Activated naive CD8-positive, alpha-beta T cell treated with anti-CD3 and anti-CD28 coated beads, Interleukin-2, amount 10 ng/mL, durations not matched to agents 7 days and 5 days (primary cell): Measurements from ENCODE around the gene IL23R. TPM values are rescaled to one million over a fixed set of nuclear protein-coding genes. Genes with fewer than 3 reads are reported as not detected.

Experiments used
- ATAC-seq: fragments of 150-1000 bp; cut with Tn5 transposase; one replicate; pipeline ENCODE4 v1.10.0; 2021; ENCODE audit warnings: low read depth, moderate library complexity
- POLR2A ChIA-PET: fragments of 350-600 bp; sonication (Branson Sonifier 250); formaldehyde crosslinking; loops from one replicate; lab custom pipeline; 2021; ENCODE audit warnings: antibody characterized with exemption; lab: Charles Lee
- DNase-seq: peaks from one replicate; pipeline ENCODE4 v3.0.0; 2021
- H3K27ac Mint-ChIP-seq: one replicate; pipeline ENCODE4 v1.8.0; 2022; ENCODE audit warnings: mild to moderate bottlenecking, mixed read lengths
- H3K27me3 Mint-ChIP-seq: one replicate; pipeline ENCODE4 v1.8.0; 2022; ENCODE audit warnings: mild to moderate bottlenecking, moderate library complexity, mixed read lengths
- H3K36me3 Mint-ChIP-seq: one replicate; pipeline ENCODE4 v1.8.0; 2021; ENCODE audit warnings: mild to moderate bottlenecking, mixed read lengths
- H3K4me1 Mint-ChIP-seq: one replicate; pipeline ENCODE4 v1.8.0; 2021; ENCODE audit warnings: mixed read lengths
- H3K4me3 Mint-ChIP-seq: one replicate; pipeline ENCODE4 v1.8.0; 2022; ENCODE audit warnings: mild to moderate bottlenecking, moderate library complexity, mixed read lengths
- H3K9me3 Mint-ChIP-seq: one replicate; pipeline ENCODE4 v1.8.0; 2021; ENCODE audit warnings: mixed read lengths
- total RNA-seq, 2 experiments: library from RNA; stranded (reverse); gene quantifications; one replicate each; pipeline ENCODE4 v1.2.3, GENCODE V29; 2021

IL23R gene
- total RNA-seq, result under 1 TPM in 1 of 2 experiments, not detected in 1; 0.19 TPM

- H3K27ac Mint-ChIP-seq, result no peak within 1 kb of the TSS
- H3K4me3 Mint-ChIP-seq, result no peak within 1 kb of the TSS
- H3K36me3 Mint-ChIP-seq, result peaks cover 11% of the 10 kb centered on the region
- POLR2A ChIA-PET, result no interaction called here
- H3K9me3 Mint-ChIP-seq, result peaks cover 3% of the 10 kb centered on the region
- no peak for ATAC-seq
- peaks cover 19% of the 10 kb centered on the region for H3K27me3 Mint-ChIP-seq
- H3K4me1 Mint-ChIP-seq, result peaks cover 26% of the 10 kb centered on the region
- DNase-seq, result no peak
Observed at GRCh38 chr1:67166196-67166595, at the start of gene IL23R. Gene IL23R, plus strand, starts transcription at chr1:67166454. Its CDS starts 1,667 bp downstream, at chr1:67168121.

GRCh38 chr1:67118191-67118590 lies 48.1 kb upstream of the IL23R start:
- Mint-ChIP-seq H3K36me3 (peaks cover 3% of the 10 kb centered on the region), H3K27me3 (no peaks in the 10 kb centered on the region), H3K4me3 (no peak overlapping the region), H3K27ac (no peak overlapping the region), H3K4me1 (peaks cover 5% of the 10 kb centered on the region), H3K9me3 (peaks cover 2% of the 10 kb centered on the region)
- POLR2A ChIA-PET, result no interaction called here
- no peak for ATAC-seq
- no peak for DNase-seq

GRCh38 chr1:67118646-67119045 lies 47.6 kb upstream of the IL23R start:
- ATAC-seq, result no peak
- POLR2A ChIA-PET, result no interaction called here
- no peak overlapping the region for H3K4me3 Mint-ChIP-seq
- no peak overlapping the region for H3K27ac Mint-ChIP-seq
- H3K36me3 Mint-ChIP-seq, result peaks cover 3% of the 10 kb centered on the region
- peaks cover 5% of the 10 kb centered on the region for H3K4me1 Mint-ChIP-seq
- no peak for DNase-seq
- no peaks in the 10 kb centered on the region for H3K27me3 Mint-ChIP-seq
- peaks cover 2% of the 10 kb centered on the region for H3K9me3 Mint-ChIP-seq

GRCh38 chr1:67120855-67121619 lies 45.2 kb upstream of the IL23R start:
- POLR2A ChIA-PET, result no interaction called here
- DNase-seq (no peak), ATAC-seq (no peak)
- Mint-ChIP-seq H3K36me3 (peaks cover 3% of the 10 kb centered on the region), H3K9me3 (no peaks in the 10 kb centered on the region), H3K4me1 (peaks cover 7% of the 10 kb centered on the region), H3K27me3 (no peaks in the 10 kb centered on the region), H3K27ac (no peak overlapping the region), H3K4me3 (no peak overlapping the region)

- POLR2A ChIA-PET, result no interaction called here
- no peak for ATAC-seq
- Mint-ChIP-seq H3K4me3 (no peak overlapping the region), H3K4me1 (peaks cover 8% of the 10 kb centered on the region), H3K9me3 (no peaks in the 10 kb centered on the region), H3K27me3 (no peaks in the 10 kb centered on the region), H3K27ac (no peak overlapping the region), H3K36me3 (no peaks in the 10 kb centered on the region)
- DNase-seq, result no peak
Observed at GRCh38 chr1:67124455-67124854, 41.8 kb upstream of the IL23R start.

GRCh38 chr1:67126111-67126746 lies 40.0 kb upstream of the IL23R start:
- Mint-ChIP-seq H3K9me3 (no peaks in the 10 kb centered on the region), H3K4me3 (no peak overlapping the region), H3K27me3 (no peaks in the 10 kb centered on the region), H3K36me3 (no peaks in the 10 kb centered on the region), H3K27ac (no peak overlapping the region), H3K4me1 (peaks cover 8% of the 10 kb centered on the region)
- ATAC-seq (no peak), DNase-seq (no peak)
- POLR2A ChIA-PET, result interaction anchor here (0.5 kb wide), 1 partner anchor 141 kb away, joined by 7 read pairs; no protein-coding TSS in a partner anchor

GRCh38 chr1:67126974-67127373 lies 39.3 kb upstream of the IL23R start:
- ATAC-seq (no peak), DNase-seq (no peak)
- H3K4me1 Mint-ChIP-seq, result peaks cover 8% of the 10 kb centered on the region
- POLR2A ChIA-PET, result no interaction called here
- H3K27me3 Mint-ChIP-seq, result no peaks in the 10 kb centered on the region
- H3K4me3 Mint-ChIP-seq, result no peak overlapping the region
- H3K9me3 Mint-ChIP-seq, result no peaks in the 10 kb centered on the region
- no peaks in the 10 kb centered on the region for H3K36me3 Mint-ChIP-seq
- no peak overlapping the region for H3K27ac Mint-ChIP-seq

GRCh38 chr1:67130673-67131072 lies 35.6 kb upstream of the IL23R start:
- peaks cover 18% of the 10 kb centered on the region for H3K4me1 Mint-ChIP-seq
- H3K27me3 Mint-ChIP-seq, result peaks cover 6% of the 10 kb centered on the region
- DNase-seq (no peak), ATAC-seq (no peak)
- POLR2A ChIA-PET, result no interaction called here
- H3K36me3 Mint-ChIP-seq, result no peaks in the 10 kb centered on the region
- no peak overlapping the region for H3K4me3 Mint-ChIP-seq
- no peak overlapping the region for H3K27ac Mint-ChIP-seq
- H3K9me3 Mint-ChIP-seq, result no peaks in the 10 kb centered on the region

GRCh38 chr1:67133177-67133576 lies 33.1 kb upstream of the IL23R start:
- Mint-ChIP-seq H3K4me3 (no peak overlapping the region), H3K4me1 (peaks cover 10% of the 10 kb centered on the region), H3K36me3 (no peaks in the 10 kb centered on the region), H3K27me3 (peaks cover 9% of the 10 kb centered on the region), H3K27ac (no peak overlapping the region), H3K9me3 (no peaks in the 10 kb centered on the region)
- DNase-seq (no peak), ATAC-seq (no peak)
- POLR2A ChIA-PET, result no interaction called here

- POLR2A ChIA-PET, result interaction anchor here (0.6 to 1.2 kb wide), 3 partner anchors 81 to 378 kb away, joined by 3 read pairs; partner anchors contain the start of gene SLC35D1
- DNase-seq, result no peak
- Mint-ChIP-seq H3K4me3 (peak within 1 kb of the TSS; percentile 73), H3K36me3 (no peaks in the 10 kb centered on the region), H3K9me3 (no peaks in the 10 kb centered on the region), H3K27ac (peak within 1 kb of the TSS; percentile 0), H3K27me3 (peaks cover 12% of the 10 kb centered on the region), H3K4me1 (peaks cover 10% of the 10 kb centered on the region)
- peak; percentile 47 for ATAC-seq
Observed at GRCh38 chr1:67134695-67135094, 31.6 kb upstream of the IL23R start, which contains the start of gene C1orf141. Gene C1orf141, minus strand, starts transcription at chr1:67134970. Its CDS starts 7,730 bp downstream, at chr1:67127240.

- Mint-ChIP-seq H3K4me1 (peaks cover 10% of the 10 kb centered on the region), H3K4me3 (no peak overlapping the region), H3K27me3 (peaks cover 12% of the 10 kb centered on the region), H3K36me3 (no peaks in the 10 kb centered on the region), H3K27ac (no peak overlapping the region), H3K9me3 (no peaks in the 10 kb centered on the region)
- ATAC-seq, result no peak
- POLR2A ChIA-PET, result interaction anchor here (0.6 to 1.2 kb wide), 2 partner anchors 82 to 83 kb away, joined by 3 read pairs; partner anchors contain the start of gene SLC35D1
- no peak for DNase-seq
Observed at GRCh38 chr1:67135354-67135753, 30.9 kb upstream of the IL23R start.

- H3K27ac Mint-ChIP-seq, result no peak overlapping the region
- H3K36me3 Mint-ChIP-seq, result no peaks in the 10 kb centered on the region
- H3K4me1 Mint-ChIP-seq, result peaks cover 12% of the 10 kb centered on the region
- no peaks in the 10 kb centered on the region for H3K9me3 Mint-ChIP-seq
- POLR2A ChIA-PET, result no interaction called here
- peaks cover 12% of the 10 kb centered on the region for H3K27me3 Mint-ChIP-seq
- DNase-seq, result no peak
- H3K4me3 Mint-ChIP-seq, result no peak overlapping the region
- ATAC-seq, result no peak
Observed at GRCh38 chr1:67137307-67137753, 28.9 kb upstream of the IL23R start.

GRCh38 chr1:67138813-67139499 lies 27.3 kb upstream of the IL23R start:
- Mint-ChIP-seq H3K27me3 (peaks cover 12% of the 10 kb centered on the region), H3K36me3 (no peaks in the 10 kb centered on the region), H3K9me3 (no peaks in the 10 kb centered on the region), H3K4me1 (peaks cover 24% of the 10 kb centered on the region), H3K27ac (no peak overlapping the region), H3K4me3 (no peak overlapping the region)
- DNase-seq, result no peak
- no peak for ATAC-seq
- POLR2A ChIA-PET, result no interaction called here
